CD4-positive, alpha-beta memory T cell (primary cell): ENCODE measurements around the gene PLCG2. TPM values are rescaled to one million over a fixed set of nuclear protein-coding genes. Genes with fewer than 3 reads are reported as not detected.
"Not testable (repeated sequence)": the region's sequence is repeated elsewhere in the genome, so short reads cannot be mapped to it uniquely, and the experiment has no call there.

Source experiments
- CTCF ChIA-PET: fragments of 350-600 bp; sonication (Branson Sonifier 250); formaldehyde crosslinking; loops from one replicate; lab custom pipeline; 2021; ENCODE audit warnings: inconsistent platforms; ENCODE audit not compliant: partially characterized antibody; lab: Charles Lee
- POLR2A ChIA-PET: fragments of 350-600 bp; sonication (Branson Sonifier 250); formaldehyde crosslinking; loops from one replicate; lab custom pipeline; 2021; ENCODE audit not compliant: partially characterized antibody; lab: Charles Lee
- DNase-seq, 5 donors: peaks; one replicate each; pipeline versions ENCODE4 v3.0.0 to v3.0.0-alpha.2; 2020 to 2022; ENCODE audit warnings: mixed read lengths in 1 of 5
- H3K27ac ChIP-seq: one replicate; pipeline ENCODE4 v1.7.0; 2013; ENCODE audit warnings: low read depth, low read length
- H3K27me3 ChIP-seq: 2 replicates; pipeline ENCODE4 v1.7.0; 2013; ENCODE audit warnings: mild to moderate bottlenecking, low read length, moderate library complexity; ENCODE audit not compliant: insufficient read depth
- H3K36me3 ChIP-seq: 2 replicates; pipeline ENCODE4 v1.7.0; 2013; ENCODE audit warnings: mild to moderate bottlenecking, low read length, moderate library complexity; ENCODE audit not compliant: insufficient read depth
- H3K4me1 ChIP-seq: 2 replicates; pipeline ENCODE4 v1.7.0; 2013; ENCODE audit warnings: mild to moderate bottlenecking, low read length, moderate library complexity; ENCODE audit not compliant: insufficient read depth
- H3K4me3 ChIP-seq, 2 donors: one replicate each; pipeline ENCODE4 v1.7.0; 2013; ENCODE audit warnings: low read length in 2 of 2, mild to moderate bottlenecking in 1 of 2
- H3K9me3 ChIP-seq, 2 donors: one replicate each; pipeline ENCODE4 v1.7.0; 2013; ENCODE audit warnings: low read length in 2 of 2, control low read depth in 1 of 2; ENCODE audit not compliant: control insufficient read depth in 1 of 2
- H3K27ac Mint-ChIP-seq, 7 donors: one replicate each; pipeline ENCODE4 v1.8.0; 2020 to 2021; ENCODE audit warnings: mixed read lengths in 7 of 7, mild to moderate bottlenecking in 6 of 7, inconsistent platforms in 3 of 7, moderate library complexity in 3 of 7
- H3K27me3 Mint-ChIP-seq, 2 donors: one replicate each; pipeline ENCODE4 v1.8.0; 2020 to 2021; ENCODE audit warnings: mixed read lengths in 2 of 2
- H3K36me3 Mint-ChIP-seq, 2 donors: one replicate each; pipeline ENCODE4 v1.8.0; 2020 to 2021; ENCODE audit warnings: mixed read lengths in 2 of 2, inconsistent platforms in 1 of 2, mild to moderate bottlenecking in 1 of 2
- H3K4me1 Mint-ChIP-seq, 4 donors: one replicate each; pipeline ENCODE4 v1.8.0; 2020 to 2021; ENCODE audit warnings: mixed read lengths in 4 of 4, mild to moderate bottlenecking in 1 of 4
- H3K4me3 Mint-ChIP-seq, 8 donors: one replicate each; pipeline ENCODE4 v1.8.0; 2020 to 2021; ENCODE audit warnings: mixed read lengths in 8 of 8, mild to moderate bottlenecking in 7 of 8, moderate library complexity in 6 of 8, inconsistent platforms in 3 of 8
- H3K9me3 Mint-ChIP-seq, 8 donors: one replicate each; pipeline ENCODE4 v1.8.0; 2020 to 2021; ENCODE audit warnings: mixed read lengths in 8 of 8, mild to moderate bottlenecking in 5 of 8, inconsistent platforms in 3 of 8, moderate library complexity in 1 of 8
- intact Hi-C: fragments of 100-400 bp; cut with micrococcal nuclease; formaldehyde crosslinking; loops from one replicate; pipeline ENCODE4 v1.15.1; 2023
- polyA plus RNA-seq, 2 donors: library from polyadenylated mRNA; unstranded; fragments of 300-500 nt; fragmentation: Illumina TruSeq; gene quantifications; one replicate each; pipeline ENCODE4 v1.2.3, GENCODE V29; 2021
- total RNA-seq, 2 experiments: library from RNA; stranded (reverse); gene quantifications; one replicate each; pipeline ENCODE4 v1.2.3, GENCODE V29; 2021

PLCG2 gene
- total and polyA plus RNA-seq, 4 experiments from 2014 or later, result 0.63 to 2.4 (median 2.1) TPM

- H3K9me3 Mint-ChIP-seq, result peaks cover 0 to 2% (median 0%) of the 10 kb centered on the region in 8 donors
- ChIA-PET POLR2A (no interaction called here), CTCF (interaction anchor here (0.6 kb wide), 1 partner anchor 21 kb away, joined by 3 read pairs; no protein-coding TSS in a partner anchor)
- peaks cover 2 to 13% (median 6%) of the 10 kb centered on the region in 4 donors for H3K4me1 Mint-ChIP-seq
- Histone ChIP-seq H3K9me3 (no peaks in the 10 kb centered on the region), H3K27ac (no peak overlapping the region), H3K4me1 (peaks cover 8% of the 10 kb centered on the region), H3K36me3 (no peaks in the 10 kb centered on the region), H3K4me3 (no peak overlapping the region), H3K27me3 (no peaks in the 10 kb centered on the region)
- DNase-seq, result no peak
- no peaks in the 10 kb centered on the region for H3K36me3 Mint-ChIP-seq
- intact Hi-C loops, result no loop called here
- H3K27me3 Mint-ChIP-seq, result no peaks in the 10 kb centered on the region
- H3K27ac Mint-ChIP-seq, result no peak overlapping the region
- H3K4me3 Mint-ChIP-seq, result no peak overlapping the region
These were observed 152.8 kb downstream of the PLCG2 start for GRCh38 chr16:81931927-81932326.

DNA sequence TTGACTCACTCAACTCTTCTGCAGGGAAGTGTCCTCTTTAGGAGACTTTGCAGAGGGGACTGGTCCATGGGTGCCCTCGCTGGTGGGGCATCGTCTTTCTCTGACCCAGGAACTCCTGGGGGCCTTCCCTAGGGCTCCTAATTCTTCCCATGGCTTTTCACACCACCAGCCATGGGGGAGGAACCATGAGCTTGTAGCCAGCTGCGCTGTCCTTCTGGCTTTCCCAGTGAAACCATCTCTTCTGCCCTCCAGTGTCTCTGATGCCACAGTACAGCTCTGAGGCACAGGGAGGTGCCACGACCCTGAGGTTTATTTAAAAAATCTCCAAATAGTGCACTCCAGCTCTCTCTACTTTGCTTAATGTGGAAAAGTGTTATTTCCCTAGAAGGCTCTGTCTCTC, 153.6 kb downstream of the PLCG2 start:
- Mint-ChIP-seq H3K4me3 (no peak overlapping the region), H3K27ac (peak overlapping the region in 1 of 7 donors; percentile 48)
- POLR2A ChIA-PET, result no interaction called here

DNA sequence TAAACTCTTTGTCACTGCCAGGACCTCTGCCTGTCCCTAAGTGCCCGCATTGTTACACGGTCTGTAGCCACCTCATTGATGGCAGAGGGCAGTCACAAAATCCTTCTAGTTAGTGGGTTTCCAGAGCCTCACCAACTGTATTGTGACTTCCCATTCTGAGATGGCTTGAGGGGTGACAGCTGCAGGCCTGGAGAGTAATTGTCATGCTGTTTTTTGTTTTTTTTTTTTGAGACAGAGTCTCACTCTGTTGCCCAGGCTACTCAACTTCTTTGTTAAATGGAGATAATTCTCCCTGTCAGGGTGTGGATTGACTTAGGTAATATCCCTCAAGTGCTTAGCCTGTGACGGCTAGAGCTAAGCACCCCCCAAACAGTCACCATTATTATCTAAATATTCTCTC, 154.3 kb downstream of the PLCG2 start:
- intact Hi-C loops, result no loop called here
- peaks cover 5% of the 10 kb centered on the region for H3K4me1 ChIP-seq
- Mint-ChIP-seq H3K4me3 (no peak overlapping the region), H3K36me3 (no peaks in the 10 kb centered on the region), H3K27ac (no peak overlapping the region), H3K27me3 (no peaks in the 10 kb centered on the region), H3K4me1 (peaks cover 2 to 8% (median 5%) of the 10 kb centered on the region in 4 donors), H3K9me3 (peaks cover 0 to 2% (median 0%) of the 10 kb centered on the region in 8 donors)
- H3K9me3 ChIP-seq, result no peaks in the 10 kb centered on the region
- ChIA-PET POLR2A (no interaction called here), CTCF (no interaction called here)
- H3K27ac ChIP-seq, result no peak overlapping the region
- no peak for DNase-seq
- no peaks in the 10 kb centered on the region for H3K27me3 ChIP-seq
- no peak overlapping the region for H3K4me3 ChIP-seq
- no peaks in the 10 kb centered on the region for H3K36me3 ChIP-seq

More for the DNA sequence above, 153.6 kb downstream of the PLCG2 start:
- DNase-seq, result no peak
- Mint-ChIP-seq H3K27me3 (no peaks in the 10 kb centered on the region), H3K4me1 (peaks cover 2 to 13% (median 6%) of the 10 kb centered on the region in 4 donors), H3K36me3 (no peaks in the 10 kb centered on the region), H3K9me3 (peaks cover 0 to 2% (median 0%) of the 10 kb centered on the region in 8 donors)
- intact Hi-C loops, result no loop called here
- CTCF ChIA-PET, result interaction anchor here (0.6 kb wide), 1 partner anchor 21 kb away, joined by 3 read pairs; no protein-coding TSS in a partner anchor
- Histone ChIP-seq H3K4me1 (peaks cover 8% of the 10 kb centered on the region), H3K27me3 (no peaks in the 10 kb centered on the region), H3K27ac (no peak overlapping the region), H3K9me3 (no peaks in the 10 kb centered on the region), H3K36me3 (no peaks in the 10 kb centered on the region), H3K4me3 (no peak overlapping the region)

- CTCF ChIA-PET, H3K4me1 ChIP-seq, H3K9me3 Mint-ChIP-seq, H3K27ac Mint-ChIP-seq, H3K4me1 Mint-ChIP-seq, H3K36me3 Mint-ChIP-seq, DNase-seq, H3K4me3 Mint-ChIP-seq, H3K9me3 ChIP-seq, intact Hi-C loops, H3K27ac ChIP-seq, H3K4me3 ChIP-seq, H3K27me3 ChIP-seq, H3K36me3 ChIP-seq, POLR2A ChIA-PET, H3K27me3 Mint-ChIP-seq: not testable (repeated sequence)
These were observed 155.6 kb downstream of the PLCG2 start for GRCh38 chr16:81934711-81935110.

DNA sequence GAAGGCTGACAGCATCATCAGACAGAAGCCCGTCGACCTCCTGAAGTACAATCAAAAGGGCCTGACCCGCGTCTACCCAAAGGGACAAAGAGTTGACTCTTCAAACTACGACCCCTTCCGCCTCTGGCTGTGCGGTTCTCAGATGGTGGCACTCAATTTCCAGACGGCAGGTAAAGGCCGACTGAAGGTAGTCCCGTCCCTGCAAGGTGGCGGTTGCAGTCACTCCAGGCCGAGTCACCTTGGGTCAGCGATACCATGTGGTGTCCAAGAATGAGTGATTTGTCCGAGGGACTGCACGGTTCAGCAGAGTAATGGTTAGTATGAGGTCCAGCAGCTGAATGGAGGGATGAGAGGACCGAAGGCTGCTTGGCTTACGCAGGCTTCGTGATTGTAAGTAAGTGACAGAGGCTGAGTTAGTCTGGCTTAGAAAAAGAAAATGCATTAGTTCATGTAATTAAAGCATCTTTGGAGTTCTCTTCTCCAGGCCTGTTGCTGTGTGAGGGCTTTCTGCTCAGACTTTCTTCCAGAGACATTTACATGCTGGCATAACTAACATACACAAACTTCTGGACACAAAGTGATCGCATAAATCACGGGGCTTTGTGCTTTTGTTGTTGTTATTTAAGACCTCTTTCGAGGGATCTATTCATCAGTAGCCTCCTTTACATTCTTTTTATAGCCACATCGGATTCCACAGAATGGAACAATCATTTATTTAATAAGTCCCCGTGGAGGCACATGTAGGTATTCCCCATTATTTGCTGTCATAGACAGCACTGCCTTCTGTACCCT, 157.3 kb downstream of the PLCG2 start:
- H3K4me1 ChIP-seq, result no peaks in the 10 kb centered on the region
- Mint-ChIP-seq H3K4me3 (no peak overlapping the region), H3K9me3 (peaks cover 0 to 2% (median 0%) of the 10 kb centered on the region in 8 donors), H3K36me3 (no peaks in the 10 kb centered on the region), H3K27me3 (no peaks in the 10 kb centered on the region), H3K4me1 (no peaks in the 10 kb centered on the region), H3K27ac (no peak overlapping the region)
- no peak for DNase-seq
- intact Hi-C loops, result no loop called here
- no peaks in the 10 kb centered on the region for H3K36me3 ChIP-seq
- H3K9me3 ChIP-seq, result no peaks in the 10 kb centered on the region
- no peak overlapping the region for H3K27ac ChIP-seq
- no peak overlapping the region for H3K4me3 ChIP-seq
- POLR2A ChIA-PET, result no interaction called here
- CTCF ChIA-PET, result no interaction called here
- H3K27me3 ChIP-seq, result no peaks in the 10 kb centered on the region

DNA sequence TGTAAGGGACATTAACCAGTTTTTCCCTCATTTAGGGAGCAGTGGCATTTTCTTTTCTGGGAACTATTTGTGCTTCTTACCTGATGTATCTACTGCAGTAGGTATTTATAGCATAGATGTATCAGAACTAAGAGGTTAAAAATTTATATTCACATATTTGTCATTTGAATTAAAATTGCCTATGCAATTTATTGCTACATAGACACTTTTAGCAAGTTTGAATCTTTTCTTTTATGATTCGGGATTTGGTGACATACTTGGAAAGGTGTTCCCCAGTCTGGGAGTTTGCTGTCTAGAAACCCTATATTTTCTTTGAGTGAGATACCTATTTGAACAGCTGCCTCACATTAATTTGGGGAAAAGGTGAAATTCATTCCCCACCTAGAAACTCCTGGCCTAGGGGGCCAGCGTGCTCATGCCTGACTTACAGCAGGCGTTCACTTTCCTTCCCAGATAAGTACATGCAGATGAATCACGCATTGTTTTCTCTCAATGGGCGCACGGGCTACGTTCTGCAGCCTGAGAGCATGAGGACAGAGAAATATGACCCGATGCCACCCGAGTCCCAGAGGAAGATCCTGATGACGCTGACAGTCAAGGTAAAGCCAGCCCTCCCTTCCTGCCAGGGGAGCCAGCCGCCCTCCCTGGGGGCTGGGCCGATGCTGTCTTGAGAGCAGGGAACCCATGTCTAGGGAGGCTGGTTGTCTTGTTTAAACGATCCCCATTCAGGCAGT, 158.4 kb downstream of the PLCG2 start:
- no peak overlapping the region for H3K4me3 ChIP-seq
- intact Hi-C loops, result no loop called here
- ChIA-PET CTCF (no interaction called here), POLR2A (no interaction called here)
- H3K9me3 ChIP-seq, result no peaks in the 10 kb centered on the region
- no peaks in the 10 kb centered on the region for H3K27me3 ChIP-seq
- H3K27me3 Mint-ChIP-seq, result no peaks in the 10 kb centered on the region
- H3K36me3 Mint-ChIP-seq, result no peaks in the 10 kb centered on the region
- no peak for DNase-seq
- no peaks in the 10 kb centered on the region for H3K36me3 ChIP-seq
- H3K4me1 ChIP-seq, result no peaks in the 10 kb centered on the region
- H3K4me3 Mint-ChIP-seq, result no peak overlapping the region
- H3K27ac ChIP-seq, result no peak overlapping the region
- H3K4me1 Mint-ChIP-seq, result no peaks in the 10 kb centered on the region
- H3K27ac Mint-ChIP-seq, result peak overlapping the region in 1 of 7 donors; percentile 59
- peaks cover 0 to 2% (median 0%) of the 10 kb centered on the region in 8 donors for H3K9me3 Mint-ChIP-seq

GRCh38 chr16:81938326-81939163, 159.5 kb downstream of the PLCG2 start:
- Histone ChIP-seq H3K27ac (no peak overlapping the region), H3K36me3 (no peaks in the 10 kb centered on the region), H3K9me3 (no peaks in the 10 kb centered on the region), H3K4me3 (no peak overlapping the region), H3K27me3 (no peaks in the 10 kb centered on the region), H3K4me1 (no peaks in the 10 kb centered on the region)
- no peak for DNase-seq
- Mint-ChIP-seq H3K27ac (no peak overlapping the region), H3K4me1 (no peaks in the 10 kb centered on the region), H3K27me3 (no peaks in the 10 kb centered on the region), H3K4me3 (no peak overlapping the region), H3K36me3 (no peaks in the 10 kb centered on the region), H3K9me3 (no peaks in the 10 kb centered on the region)
- intact Hi-C loops, result no loop called here
- CTCF ChIA-PET, result interaction anchor here (4.9 kb wide), 1 partner anchor 292 kb away, joined by 35 read pairs; no protein-coding TSS in a partner anchor
- POLR2A ChIA-PET, result no interaction called here
